Fibroblast of villous mesenchyme (primary cell): ENCODE results near the gene SOX6. TPM values are rescaled to one million over a fixed set of nuclear protein-coding genes. Genes with fewer than 3 reads are reported as not detected.

Experiments
- DNase-seq: peaks from one replicate; pipeline ENCODE4 v3.0.0-alpha.2; 2010; ENCODE audit warnings: low read depth
- H3K4me3 ChIP-seq: 2 replicates; pipeline ENCODE4 v1.5.1; 2011; ENCODE audit warnings: low read depth, mild to moderate bottlenecking, low read length
- CTCF ChIP-seq: IDR thresholded peaks from 2 replicates; pipeline ENCODE4 v1.5.1; 2012; ENCODE audit warnings: low read depth, mild to moderate bottlenecking, low read length; ENCODE audit not compliant: insufficient read depth
- total RNA-seq: library from RNA; depleted of rRNA; stranded (reverse); fragments of >200 nt; gene quantifications from 2 replicates; pipeline ENCODE4 v1.2.3, GENCODE V29; 2012

The SOX6 gene
- total RNA-seq, 1 donor, result 22.0 TPM

- H3K4me3 ChIP-seq, result no peak overlapping the region
- TF ChIP-seq CTCF, result no peak
- DNase-seq, result no peak
Observed at GRCh38 chr11:15972838-15973237, 383.5 kb downstream of the SOX6 start.

- DNase-seq, result no peak
- no peak overlapping the region for H3K4me3 ChIP-seq
- no peak for TF ChIP-seq CTCF
Observed at GRCh38 chr11:15971215-15971546, 385.2 kb downstream of the SOX6 start.

GRCh38 chr11:15970506-15971214 is 385.7 kb downstream of the SOX6 start:
- TF ChIP-seq CTCF, result no peak
- H3K4me3 ChIP-seq, result no peak overlapping the region
- no peak for DNase-seq

GRCh38 chr11:15969701-15970329 is 386.5 kb downstream of the SOX6 start:
- no peak for TF ChIP-seq CTCF
- peak overlapping the region; percentile 14 for H3K4me3 ChIP-seq
- DNase-seq, result peak; percentile 93

- H3K4me3 ChIP-seq, result no peak overlapping the region
- DNase-seq, result peak; percentile 91
Observed at GRCh38 chr11:15969281-15969680, 387.1 kb downstream of the SOX6 start.

GRCh38 chr11:15968461-15969130 is 387.8 kb downstream of the SOX6 start:
- DNase-seq, result peak; percentile 20
- no peak overlapping the region for H3K4me3 ChIP-seq
- TF ChIP-seq CTCF, result no peak

More at GRCh38 chr11:15969281-15969680, 387.1 kb downstream of the SOX6 start:
- no peak for TF ChIP-seq CTCF
